ENCODE measurements around the gene CFL1. TPM values are rescaled to one million over a fixed set of nuclear protein-coding genes. Genes with fewer than 3 reads are reported as not detected.

The CFL1 gene
- total RNA-seq, 1 donor from 2014 or later = 299 TPM

DNA sequence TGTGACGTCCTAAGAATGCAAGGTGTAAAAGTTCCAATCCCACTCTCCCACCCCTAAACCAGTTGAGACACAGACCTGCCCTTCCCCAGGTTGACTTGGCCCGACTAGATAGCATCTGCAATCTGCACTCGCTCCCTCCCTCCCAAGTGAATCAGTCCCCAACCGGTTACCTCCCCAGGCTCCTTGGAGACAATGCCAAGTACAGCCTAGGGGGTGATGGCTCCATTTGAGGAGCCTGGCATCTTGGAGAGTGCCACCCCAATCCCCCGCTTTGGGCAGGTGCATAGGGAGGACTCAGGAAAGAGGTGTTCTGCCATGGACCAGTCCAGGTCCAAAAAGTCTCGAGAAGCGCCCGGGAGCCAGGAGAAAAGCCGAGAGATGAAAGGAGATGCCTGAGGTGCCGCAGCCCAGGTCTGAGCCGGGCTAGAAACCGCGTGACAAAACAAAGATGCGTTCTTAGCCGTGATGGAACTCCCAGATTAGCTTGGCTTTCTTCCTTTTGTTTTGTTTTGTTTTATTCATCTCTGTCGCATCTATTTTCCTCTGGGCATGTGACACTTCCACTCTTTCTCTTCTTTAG, 42.9 kb downstream of the CFL1 start:
- no peak overlapping the region for H3K27ac ChIP-seq (replicated peaks)
- DNase-seq = no peak
- intact Hi-C loops (cut with micrococcal nuclease) = loop anchor here (10.0 kb wide), 1 partner anchor 90 kb away; the partner anchor contains the start of gene RNASEH2C

GRCh38 chr11:65814131-65814985, 43.6 kb downstream of the CFL1 start:
- TF ChIP-seq, protein P1, sequence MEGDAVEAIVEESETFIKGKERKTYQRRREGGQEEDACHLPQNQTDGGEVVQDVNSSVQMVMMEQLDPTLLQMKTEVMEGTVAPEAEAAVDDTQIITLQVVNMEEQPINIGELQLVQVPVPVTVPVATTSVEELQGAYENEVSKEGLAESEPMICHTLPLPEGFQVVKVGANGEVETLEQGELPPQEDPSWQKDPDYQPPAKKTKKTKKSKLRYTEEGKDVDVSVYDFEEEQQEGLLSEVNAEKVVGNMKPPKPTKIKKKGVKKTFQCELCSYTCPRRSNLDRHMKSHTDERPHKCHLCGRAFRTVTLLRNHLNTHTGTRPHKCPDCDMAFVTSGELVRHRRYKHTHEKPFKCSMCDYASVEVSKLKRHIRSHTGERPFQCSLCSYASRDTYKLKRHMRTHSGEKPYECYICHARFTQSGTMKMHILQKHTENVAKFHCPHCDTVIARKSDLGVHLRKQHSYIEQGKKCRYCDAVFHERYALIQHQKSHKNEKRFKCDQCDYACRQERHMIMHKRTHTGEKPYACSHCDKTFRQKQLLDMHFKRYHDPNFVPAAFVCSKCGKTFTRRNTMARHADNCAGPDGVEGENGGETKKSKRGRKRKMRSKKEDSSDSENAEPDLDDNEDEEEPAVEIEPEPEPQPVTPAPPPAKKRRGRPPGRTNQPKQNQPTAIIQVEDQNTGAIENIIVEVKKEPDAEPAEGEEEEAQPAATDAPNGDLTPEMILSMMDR (IDR thresholded peaks at IDR 0.05; ENCODE audit: borderline replicate concordance) = no peak
- Histone ChIP-seq H3K27ac (replicated peaks) (no peak overlapping the region), H3K27me3 (ENCODE audit: low read depth) (no peaks in the 10 kb centered on the region), H3K4me1 (peaks cover 12% of the 10 kb centered on the region), H3K36me3 (no peaks in the 10 kb centered on the region), H3K9me3 (replicated peaks) (no peaks in the 10 kb centered on the region), H3K4me3 (no peak overlapping the region)
- intact Hi-C loops (cut with micrococcal nuclease) = loop anchor here (10.0 kb wide), 1 partner anchor 90 kb away; the partner anchor contains the start of gene RNASEH2C
- DNase-seq = no peak

More for the DNA sequence above, 42.9 kb downstream of the CFL1 start:
- TF ChIP-seq, protein P1 (IDR thresholded peaks at IDR 0.05; ENCODE audit: borderline replicate concordance) = no peak
- Histone ChIP-seq H3K9me3 (replicated peaks) (no peaks in the 10 kb centered on the region), H3K36me3 (no peaks in the 10 kb centered on the region), H3K27me3 (ENCODE audit: low read depth) (no peaks in the 10 kb centered on the region), H3K4me1 (peaks cover 12% of the 10 kb centered on the region), H3K4me3 (no peak overlapping the region)

GRCh38 chr11:65811764-65812475, 46.1 kb downstream of the CFL1 start:
- no peaks in the 10 kb centered on the region for H3K36me3 ChIP-seq
- intact Hi-C loops (cut with micrococcal nuclease) = loop anchor here (10.0 kb wide), 1 partner anchor 87 kb away; the partner anchor contains the start of gene RNASEH2C
- no peaks in the 10 kb centered on the region for H3K9me3 ChIP-seq (replicated peaks)
- TF ChIP-seq, protein P1 (IDR thresholded peaks at IDR 0.05; ENCODE audit: borderline replicate concordance) = no peak
- peaks cover 2% of the 10 kb centered on the region for H3K4me1 ChIP-seq
- no peak overlapping the region for H3K4me3 ChIP-seq
- H3K27me3 ChIP-seq (ENCODE audit: low read depth) = peaks cover 20% of the 10 kb centered on the region
- no peak for DNase-seq
- no peak overlapping the region for H3K27ac ChIP-seq (replicated peaks)

- Histone ChIP-seq H3K9me3 (replicated peaks) (no peaks in the 10 kb centered on the region), H3K4me3 (no peak overlapping the region), H3K27me3 (ENCODE audit: low read depth) (peaks cover 37% of the 10 kb centered on the region), H3K4me1 (no peaks in the 10 kb centered on the region), H3K27ac (replicated peaks) (no peak overlapping the region), H3K36me3 (no peaks in the 10 kb centered on the region)
- TF ChIP-seq, protein P1 (IDR thresholded peaks at IDR 0.05; ENCODE audit: borderline replicate concordance) = no peak
- no peak for DNase-seq
- intact Hi-C loops (cut with micrococcal nuclease) = loop anchor here (10.0 kb wide), 1 partner anchor 85 kb away; the partner anchor contains the start of gene RNASEH2C
Observed at GRCh38 chr11:65810046-65810868, 47.7 kb downstream of the CFL1 start.
